BLaER1 treated with 17β-estradiol and CSF1 and Interleukin-3, amounts not matched to agents 10 nM and 100 nM (cell line): ENCODE results near the gene LRIG2.

Experiments
- H3K27ac ChIP-seq, 11 experiments: shearing (Covaris generic); formaldehyde crosslinking; 2 replicates each; pipeline ENCODE4 v1.8.1; 2022
- H3K27me3 ChIP-seq, 11 experiments: shearing (Covaris generic); formaldehyde crosslinking; 2 replicates each; pipeline ENCODE4 v1.8.1; 2022
- H3K36me3 ChIP-seq, 11 experiments: shearing (Covaris generic); formaldehyde crosslinking; 2 replicates each; pipeline ENCODE4 v1.8.1; 2022
- H3K4me1 ChIP-seq, 10 experiments: shearing (Covaris generic); formaldehyde crosslinking; 2 replicates each; pipeline ENCODE4 v1.8.1; 2022
- H3K4me2 ChIP-seq, 11 experiments: shearing (Covaris generic); formaldehyde crosslinking; 2 replicates each; pipeline ENCODE4 v1.8.1; 2022
- H3K4me3 ChIP-seq, 10 experiments: shearing (Covaris generic); formaldehyde crosslinking; 2 replicates each; pipeline ENCODE4 v1.8.1; 2022
- H3K9ac ChIP-seq, 11 experiments: shearing (Covaris generic); formaldehyde crosslinking; 2 replicates each; pipeline ENCODE4 v1.8.1; 2022
- H3K9me3 ChIP-seq, 11 experiments: shearing (Covaris generic); formaldehyde crosslinking; replicated peaks in 1 of 11; 2 replicates each; pipeline ENCODE4 v1.8.1; 2022
- H4K20me1 ChIP-seq, 11 experiments: shearing (Covaris generic); formaldehyde crosslinking; 2 replicates each; pipeline ENCODE4 v1.8.1; 2022
- Cebpa-rat ChIP-seq, 11 experiments: shearing (Covaris generic); IDR thresholded peaks; 2 replicates each; pipeline ENCODE4 v1.8.1; 2022

The LRIG2 gene

DNA sequence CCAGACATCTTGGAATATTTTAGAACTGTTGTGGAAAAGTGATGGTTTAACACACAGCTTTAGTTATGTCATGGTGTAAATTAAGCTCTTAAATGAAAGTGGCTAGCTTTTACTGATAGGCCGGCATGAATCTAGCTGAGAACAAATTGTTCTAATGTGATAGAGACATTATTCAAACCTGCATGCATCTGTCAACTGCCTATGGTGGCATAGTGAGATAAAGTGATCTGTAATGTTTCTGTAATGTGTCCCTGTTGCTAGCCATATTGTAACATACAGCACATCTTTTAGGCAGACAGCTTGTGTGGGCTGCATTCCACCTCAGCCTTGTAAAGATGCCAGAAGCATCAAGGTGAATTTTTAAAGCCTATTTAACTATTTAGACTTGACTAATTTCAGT is 16.0 kb downstream of the LRIG2 start:
- H3K9me3 ChIP-seq: no peaks in the 10 kb centered on the region
- H4K20me1 ChIP-seq: peaks cover 12 to 80% (median 46%) of the 10 kb centered on the region in 11 experiments; a peak in 18 of 22 replicates
- no peak overlapping the region for H3K4me3 ChIP-seq
- H3K27me3 ChIP-seq: no peaks in the 10 kb centered on the region
- peaks cover 38 to 87% (median 61%) of the 10 kb centered on the region in 11 experiments for H3K36me3 ChIP-seq
- peaks cover 0 to 8% (median 0%) of the 10 kb centered on the region in 10 experiments; a peak in 1 of 20 replicates for H3K4me1 ChIP-seq
- H3K4me2 ChIP-seq: no peak overlapping the region
- H3K9ac ChIP-seq: no peak overlapping the region
- H3K27ac ChIP-seq: no peak overlapping the region
- TF ChIP-seq Cebpa-rat (IDR thresholded peaks at IDR 0.05): no peak

DNA sequence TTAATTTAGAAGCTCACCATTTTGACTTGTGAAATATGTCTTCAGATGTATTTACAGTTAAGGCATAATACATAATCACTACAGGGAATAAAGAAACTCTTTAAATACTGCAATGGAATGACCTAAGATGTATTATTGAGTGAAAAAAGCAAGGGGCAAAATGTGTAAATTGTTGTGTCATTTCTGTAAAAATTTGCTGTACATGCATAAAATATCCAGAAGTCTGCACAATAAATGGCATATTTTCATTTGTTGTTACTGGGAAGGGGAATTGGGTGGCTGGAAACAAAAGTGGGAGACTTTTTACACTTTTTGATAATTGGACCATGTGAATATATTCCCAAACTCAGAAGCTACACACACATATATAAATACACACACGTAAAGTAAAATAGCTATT is 17.1 kb downstream of the LRIG2 start:
- H3K4me2 ChIP-seq: no peak overlapping the region
- H3K4me3 ChIP-seq: no peak overlapping the region
- TF ChIP-seq Cebpa-rat (IDR thresholded peaks at IDR 0.05): no peak
- no peak overlapping the region for H3K27ac ChIP-seq
- no peak overlapping the region for H3K9ac ChIP-seq
- no peaks in the 10 kb centered on the region for H3K9me3 ChIP-seq
- no peaks in the 10 kb centered on the region for H3K27me3 ChIP-seq
- H3K36me3 ChIP-seq: peaks cover 44 to 93% (median 68%) of the 10 kb centered on the region in 11 experiments
- peaks cover 12 to 74% (median 45%) of the 10 kb centered on the region in 11 experiments; a peak in 18 of 22 replicates for H4K20me1 ChIP-seq
- H3K4me1 ChIP-seq: peaks cover 0 to 8% (median 0%) of the 10 kb centered on the region in 10 experiments; a peak in 1 of 20 replicates

DNA sequence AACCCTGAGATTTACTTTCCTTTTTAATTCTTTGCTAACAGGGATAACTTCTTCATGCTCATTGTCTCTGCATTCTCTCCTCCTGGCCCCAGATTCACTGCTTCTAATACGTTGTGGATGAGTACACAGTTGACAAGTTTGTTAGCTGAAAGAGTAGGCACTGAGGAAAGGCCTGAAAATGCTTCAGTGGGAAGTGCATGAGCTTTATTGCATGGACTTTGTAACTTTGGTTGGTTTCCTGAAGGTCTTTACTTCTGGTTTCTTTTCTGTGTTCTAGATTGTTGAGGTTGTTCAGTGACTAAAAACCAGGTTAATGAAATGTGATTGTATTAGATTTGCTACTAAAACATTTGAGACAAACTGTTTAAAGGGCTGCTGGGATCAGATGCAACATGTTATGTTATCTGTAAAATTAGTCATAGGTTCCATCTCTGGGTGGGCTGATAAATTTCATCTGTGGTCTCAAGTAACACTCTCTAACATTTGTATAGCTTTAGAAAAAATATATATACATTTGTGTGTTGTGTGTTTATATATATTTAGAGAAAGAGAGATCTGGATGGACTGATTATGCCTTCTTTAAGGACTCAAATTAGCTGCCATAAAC is 19.1 kb downstream of the LRIG2 start:
- no peak overlapping the region for H3K4me2 ChIP-seq
- no peak for TF ChIP-seq Cebpa-rat (IDR thresholded peaks at IDR 0.05)
- H3K27me3 ChIP-seq: no peaks in the 10 kb centered on the region
- H4K20me1 ChIP-seq: peaks cover 8 to 53% (median 28%) of the 10 kb centered on the region in 11 experiments; a peak in 17 of 22 replicates
- no peak overlapping the region for H3K9ac ChIP-seq
- peaks cover 0 to 8% (median 0%) of the 10 kb centered on the region in 10 experiments; a peak in 1 of 20 replicates for H3K4me1 ChIP-seq
- H3K27ac ChIP-seq: no peak overlapping the region
- H3K36me3 ChIP-seq: peaks cover 53 to 93% (median 69%) of the 10 kb centered on the region in 11 experiments
- no peaks in the 10 kb centered on the region for H3K9me3 ChIP-seq
- H3K4me3 ChIP-seq: no peak overlapping the region

DNA sequence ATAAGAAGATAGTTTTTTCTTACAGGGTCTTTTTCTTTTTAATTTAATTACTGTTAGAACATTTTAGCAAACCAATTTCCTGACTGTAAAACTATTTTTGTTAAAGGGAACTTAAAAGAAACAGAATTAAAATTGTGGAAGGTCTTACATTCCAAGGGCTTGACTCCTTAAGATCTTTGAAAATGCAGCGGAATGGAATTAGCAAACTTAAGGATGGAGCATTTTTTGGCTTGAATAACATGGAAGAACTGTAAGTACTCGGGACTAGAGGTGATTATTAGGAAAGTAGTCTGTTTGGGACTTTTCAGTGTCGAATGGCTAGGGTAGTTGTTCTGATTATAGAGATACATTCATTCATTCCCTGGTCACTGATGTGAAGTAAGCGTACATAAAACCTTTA is 21.5 kb downstream of the LRIG2 start:
- Histone ChIP-seq H3K4me3 (no peak overlapping the region), H3K9ac (no peak overlapping the region), H3K27ac (no peak overlapping the region), H4K20me1 (peaks cover 0 to 32% (median 7%) of the 10 kb centered on the region in 11 experiments; a peak in 14 of 22 replicates), H3K4me1 (peaks cover 0 to 6% (median 0%) of the 10 kb centered on the region in 10 experiments; a peak in 1 of 20 replicates), H3K27me3 (no peaks in the 10 kb centered on the region), H3K4me2 (no peak overlapping the region), H3K36me3 (peaks cover 69 to 95% (median 85%) of the 10 kb centered on the region in 11 experiments), H3K9me3 (no peaks in the 10 kb centered on the region)
- no peak for TF ChIP-seq Cebpa-rat (IDR thresholded peaks at IDR 0.05)

DNA sequence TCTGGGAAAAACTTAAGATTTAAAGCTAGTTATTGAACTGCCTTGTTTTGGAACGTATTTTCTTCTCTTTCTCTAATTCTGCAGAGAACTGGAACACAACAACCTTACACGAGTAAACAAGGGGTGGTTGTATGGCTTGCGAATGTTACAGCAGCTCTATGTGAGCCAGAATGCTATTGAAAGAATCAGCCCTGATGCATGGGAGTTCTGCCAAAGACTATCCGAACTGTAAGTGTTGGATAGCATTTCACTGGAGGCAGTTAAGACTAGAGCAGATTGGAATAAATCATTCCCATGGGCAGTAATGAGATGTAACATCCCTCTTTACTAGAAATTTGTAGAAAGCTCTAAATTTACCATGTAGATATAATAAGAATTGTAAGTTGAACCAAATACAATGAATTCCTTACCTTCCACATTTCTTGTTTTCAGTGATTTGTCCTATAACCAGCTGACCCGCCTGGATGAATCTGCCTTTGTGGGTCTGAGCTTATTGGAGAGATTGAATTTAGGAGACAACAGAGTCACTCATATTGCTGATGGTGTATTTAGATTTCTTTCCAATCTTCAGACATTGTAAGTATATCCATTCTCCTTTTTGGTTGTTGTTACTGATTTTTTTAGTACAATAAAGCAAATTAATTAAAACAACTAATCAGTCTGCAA is 22.9 kb downstream of the LRIG2 start:
- Histone ChIP-seq H3K27ac (no peak overlapping the region), H3K36me3 (peaks cover 79 to 100% (median 96%) of the 10 kb centered on the region in 11 experiments), H4K20me1 (peaks cover 0 to 21% (median 4%) of the 10 kb centered on the region in 11 experiments; a peak in 8 of 22 replicates), H3K9ac (no peak overlapping the region), H3K9me3 (no peaks in the 10 kb centered on the region), H3K4me1 (no peaks in the 10 kb centered on the region), H3K4me3 (no peak overlapping the region), H3K27me3 (no peaks in the 10 kb centered on the region), H3K4me2 (no peak overlapping the region)
- no peak for TF ChIP-seq Cebpa-rat (IDR thresholded peaks at IDR 0.05)

DNA sequence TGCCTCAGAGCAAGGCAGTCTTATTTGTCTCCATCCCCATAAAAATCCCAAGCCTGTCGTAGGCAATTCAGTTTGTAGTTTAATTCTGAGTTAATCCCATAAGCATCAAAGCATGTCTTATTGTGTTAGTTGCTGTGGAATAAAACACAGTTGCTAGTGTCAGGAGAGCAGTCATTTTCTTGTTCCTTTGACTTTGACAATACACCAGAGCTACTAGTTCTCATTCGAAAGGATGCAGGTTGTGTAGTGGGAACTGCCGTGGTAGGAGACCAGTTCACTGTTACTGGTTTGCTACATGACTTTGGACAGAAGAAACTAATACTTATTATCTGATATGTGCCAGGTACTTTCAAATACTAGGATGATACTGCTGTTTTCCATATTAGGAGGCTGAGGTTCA is 23.5 kb downstream of the LRIG2 start:
- Histone ChIP-seq H3K27ac (no peak overlapping the region), H4K20me1 (peaks cover 0 to 15% (median 4%) of the 10 kb centered on the region in 11 experiments; a peak in 7 of 22 replicates), H3K4me1 (no peaks in the 10 kb centered on the region), H3K4me2 (no peak overlapping the region), H3K36me3 (peaks cover 84 to 100% (median 97%) of the 10 kb centered on the region in 11 experiments), H3K4me3 (no peak overlapping the region), H3K27me3 (no peaks in the 10 kb centered on the region), H3K9me3 (no peaks in the 10 kb centered on the region), H3K9ac (no peak overlapping the region)
- TF ChIP-seq Cebpa-rat (IDR thresholded peaks at IDR 0.05): no peak

DNA sequence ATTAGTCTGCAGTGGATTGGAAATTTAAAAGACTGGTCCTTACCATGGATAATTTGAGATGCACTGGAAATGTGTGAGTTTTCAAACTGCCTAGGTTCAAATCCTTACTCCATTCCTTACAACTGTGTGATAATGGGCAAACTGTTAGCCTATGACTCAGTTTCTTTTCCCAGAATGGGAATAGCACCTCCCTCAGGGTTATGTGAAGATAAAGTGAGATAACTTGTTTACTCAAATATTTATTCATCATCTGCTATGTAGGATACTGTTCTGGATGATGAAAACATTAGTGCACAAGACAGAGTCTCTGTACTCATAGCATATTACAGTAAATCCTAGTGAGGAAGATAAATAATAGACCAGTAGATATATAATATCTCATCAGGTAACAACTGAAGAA is 28.6 kb downstream of the LRIG2 start:
- Histone ChIP-seq H3K9ac (no peak overlapping the region), H3K36me3 (peaks cover 97 to 100% (median 99%) of the 10 kb centered on the region in 11 experiments), H4K20me1 (peaks cover 0 to 18% (median 0%) of the 10 kb centered on the region in 11 experiments; a peak in 3 of 22 replicates), H3K4me2 (no peak overlapping the region), H3K27me3 (no peaks in the 10 kb centered on the region), H3K27ac (no peak overlapping the region), H3K9me3 (no peaks in the 10 kb centered on the region), H3K4me1 (no peaks in the 10 kb centered on the region), H3K4me3 (no peak overlapping the region)
- no peak for TF ChIP-seq Cebpa-rat (IDR thresholded peaks at IDR 0.05)

DNA sequence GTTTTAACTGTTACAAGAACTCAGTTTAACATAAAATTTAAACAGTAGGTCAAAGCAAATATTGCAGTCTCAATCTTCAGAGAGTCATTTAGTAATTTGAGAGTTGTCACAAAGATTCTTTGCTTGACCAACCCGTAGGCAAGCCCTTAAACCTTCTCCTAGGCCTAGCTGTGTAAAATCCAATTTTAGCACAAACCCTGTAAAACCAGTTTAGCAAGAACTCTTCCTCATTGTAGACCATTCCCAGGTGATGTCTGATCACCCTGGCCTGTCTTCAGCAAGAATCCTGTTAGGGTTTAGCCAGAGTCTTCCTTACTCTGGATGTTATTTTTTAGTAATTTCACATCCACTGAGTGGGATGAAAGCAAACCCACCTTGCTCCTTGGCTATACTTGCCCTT is 30.1 kb downstream of the LRIG2 start:
- Histone ChIP-seq H3K36me3 (peaks cover 97 to 100% (median 100%) of the 10 kb centered on the region in 11 experiments), H3K9me3 (no peaks in the 10 kb centered on the region), H3K4me2 (no peak overlapping the region), H3K27ac (no peak overlapping the region), H4K20me1 (peaks cover 0 to 18% (median 0%) of the 10 kb centered on the region in 11 experiments; a peak in 2 of 22 replicates), H3K9ac (no peak overlapping the region), H3K4me1 (no peaks in the 10 kb centered on the region), H3K27me3 (no peaks in the 10 kb centered on the region), H3K4me3 (no peak overlapping the region)
- TF ChIP-seq Cebpa-rat (IDR thresholded peaks at IDR 0.05): no peak

DNA sequence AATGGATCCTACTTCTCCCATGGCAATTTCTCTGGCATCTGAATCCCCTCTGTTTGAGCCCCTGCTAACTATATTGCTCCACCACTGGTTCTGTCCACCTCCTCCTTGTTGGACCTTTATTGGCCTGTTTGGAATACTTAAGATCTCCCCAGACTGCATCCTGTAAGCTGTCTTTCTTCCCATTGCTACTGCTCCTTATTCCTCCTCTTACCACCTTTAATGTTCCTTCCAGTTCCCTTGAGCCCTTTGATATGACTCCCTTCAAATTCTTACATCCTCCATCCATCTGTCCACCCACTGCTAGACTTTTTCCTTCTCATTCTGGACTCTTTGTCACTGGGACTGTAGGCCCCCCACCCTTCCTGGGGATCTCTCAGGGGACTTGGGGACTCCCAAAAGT is 31.0 kb downstream of the LRIG2 start:
- Histone ChIP-seq H3K27me3 (no peaks in the 10 kb centered on the region), H3K36me3 (peaks cover 97 to 100% (median 100%) of the 10 kb centered on the region in 11 experiments)
- TF ChIP-seq Cebpa-rat (IDR thresholded peaks at IDR 0.05): no peak

More for the DNA sequence above, 31.0 kb downstream of the LRIG2 start:
- Histone ChIP-seq H4K20me1 (peaks cover 0 to 18% (median 0%) of the 10 kb centered on the region in 11 experiments; a peak in 1 of 22 replicates), H3K9me3 (no peaks in the 10 kb centered on the region), H3K9ac (no peak overlapping the region), H3K4me1 (no peaks in the 10 kb centered on the region), H3K4me2 (no peak overlapping the region), H3K27ac (no peak overlapping the region), H3K4me3 (no peak overlapping the region)
